Measurements from ENCODE around the gene NLGN3.

Gene NLGN3

DNA sequence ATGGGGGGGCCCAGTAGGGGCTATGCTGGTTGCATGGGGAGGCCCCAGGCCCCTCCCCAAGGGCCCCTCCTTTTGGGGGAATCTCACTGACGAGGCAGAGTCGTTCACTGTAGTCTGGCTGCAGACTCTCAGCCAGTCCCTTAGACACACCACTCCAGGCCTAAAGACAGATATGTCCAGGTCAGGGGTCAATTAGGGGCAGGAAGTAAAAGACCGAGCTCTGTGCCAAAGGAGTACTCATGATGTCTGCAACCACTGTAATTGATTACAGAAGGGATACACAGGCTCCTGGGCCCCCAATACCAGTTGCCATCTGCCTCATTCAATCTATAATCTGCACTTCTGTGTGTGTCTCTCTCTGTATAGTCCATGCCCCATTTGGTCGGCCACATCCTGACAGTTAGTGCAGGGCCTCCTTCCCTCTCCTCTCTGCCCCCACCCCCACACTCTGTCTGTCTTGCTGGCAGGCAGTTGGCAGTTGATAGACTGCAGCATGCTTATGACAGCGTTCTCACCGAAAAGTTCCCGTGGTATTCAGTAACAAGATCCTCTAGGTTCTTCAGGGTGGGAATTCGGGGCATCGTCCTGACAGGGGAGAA, 36.8 kb upstream of the NLGN3 start:
- peaks cover 26% of the 10 kb centered on the region for H3K36me3 Mint-ChIP-seq
- H3K4me3 Mint-ChIP-seq = peak overlapping the region; percentile 100
- H3K27me3 Mint-ChIP-seq = no peaks in the 10 kb centered on the region
- H3K9me3 Mint-ChIP-seq = no peaks in the 10 kb centered on the region
- peak overlapping the region; percentile 89 for H3K27ac Mint-ChIP-seq
- H3K4me1 Mint-ChIP-seq = peaks cover 56% of the 10 kb centered on the region

DNA sequence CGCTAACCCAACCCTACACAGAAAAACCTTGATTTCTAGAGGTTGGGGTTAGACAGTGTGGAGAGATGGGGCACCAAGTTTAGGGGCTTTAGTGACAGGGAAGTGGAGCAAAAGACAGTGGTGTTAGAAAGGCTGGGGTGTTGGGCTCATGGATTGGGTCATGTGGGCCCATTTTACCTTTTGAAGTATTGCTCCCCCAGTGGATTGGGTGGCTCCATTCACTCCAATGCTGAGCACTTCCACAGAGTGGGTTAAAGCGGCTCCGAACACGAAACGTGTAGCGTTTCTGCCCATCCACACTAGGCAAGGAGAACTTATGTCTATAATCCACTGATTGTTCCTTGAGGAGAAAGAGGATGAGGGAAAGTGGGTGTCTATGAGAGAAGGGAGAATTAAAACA, 35.6 kb upstream of the NLGN3 start:
- H3K36me3 Mint-ChIP-seq = peaks cover 26% of the 10 kb centered on the region

DNA sequence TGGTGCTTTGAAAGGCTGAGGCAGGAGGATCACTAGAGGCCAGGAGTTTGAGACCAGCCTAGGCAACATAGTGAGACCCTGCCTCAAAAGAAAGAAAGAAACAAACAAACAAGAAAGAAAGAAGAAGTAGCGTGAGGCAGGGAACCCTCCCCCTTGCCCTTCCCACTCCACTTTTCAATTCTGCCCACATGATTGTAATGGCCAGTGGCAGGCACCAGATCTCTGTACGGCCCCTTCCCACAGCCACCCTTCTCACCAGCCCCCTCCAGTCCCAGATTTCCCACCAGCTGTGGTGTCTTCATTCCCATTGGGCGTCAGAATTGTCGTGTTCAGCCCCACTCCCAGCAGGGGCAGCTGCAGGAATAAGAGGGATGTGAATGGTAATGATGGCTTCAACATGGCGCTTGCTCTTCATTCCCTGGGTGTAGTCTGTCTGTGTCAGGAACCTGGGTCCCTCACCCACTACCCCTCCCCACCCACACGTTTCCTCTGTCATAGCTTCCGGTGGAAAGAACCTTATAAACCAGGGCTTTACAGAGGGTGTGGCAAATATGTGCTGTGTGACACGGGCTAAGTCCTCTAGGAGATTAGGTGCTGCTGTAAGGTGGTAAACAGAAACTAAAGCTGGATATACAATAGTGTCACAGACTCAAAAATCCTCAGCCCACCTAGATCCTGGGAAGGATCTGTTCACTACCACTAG, 33.3 kb upstream of the NLGN3 start, which contains the start of gene IL2RG:
IL2RG (minus strand) TSS at position 437 of the 703 bp plus-strand sequence; CDS start at position 399, 38 bp downstream.
- Mint-ChIP-seq H3K36me3 (peaks cover 21% of the 10 kb centered on the region), H3K9me3 (no peaks in the 10 kb centered on the region), H3K4me3 (peak within 1 kb of the TSS; percentile 100), H3K27ac (peak within 1 kb of the TSS; percentile 96), H3K4me1 (peaks cover 35% of the 10 kb centered on the region), H3K27me3 (no peaks in the 10 kb centered on the region)

More for the DNA sequence above, 35.6 kb upstream of the NLGN3 start:
- peak overlapping the region; percentile 72 for H3K27ac Mint-ChIP-seq
- H3K27me3 Mint-ChIP-seq = no peaks in the 10 kb centered on the region
- H3K9me3 Mint-ChIP-seq = no peaks in the 10 kb centered on the region
- H3K4me3 Mint-ChIP-seq = peak overlapping the region; percentile 100
- H3K4me1 Mint-ChIP-seq = peaks cover 48% of the 10 kb centered on the region

DNA sequence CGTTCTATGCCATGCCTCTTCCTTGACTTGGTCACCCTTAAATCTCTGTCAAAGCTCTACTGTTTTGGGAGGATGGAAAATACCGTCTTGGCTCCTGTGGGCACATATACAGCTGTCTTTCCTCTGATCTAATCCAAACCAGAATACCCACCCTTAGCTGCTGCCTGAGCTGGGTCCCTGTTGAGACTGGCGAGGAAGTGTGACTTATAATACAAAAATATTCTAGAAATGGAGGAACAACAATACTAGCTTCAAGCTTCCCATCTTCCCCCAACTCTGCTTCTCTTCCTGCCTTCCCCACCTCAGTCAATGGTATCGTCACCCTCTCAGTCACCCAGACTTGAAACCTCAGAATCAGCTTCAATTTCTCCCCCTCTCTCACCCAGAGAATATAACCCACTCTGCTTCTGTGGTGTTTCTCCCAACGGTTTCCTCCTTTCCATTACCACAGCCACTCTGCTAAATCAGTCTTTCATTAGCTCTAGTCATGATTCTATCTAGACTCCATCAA, 32.7 kb upstream of the NLGN3 start:
- H3K27me3 Mint-ChIP-seq = no peaks in the 10 kb centered on the region
- H3K4me1 Mint-ChIP-seq = peaks cover 31% of the 10 kb centered on the region
- peaks cover 17% of the 10 kb centered on the region for H3K36me3 Mint-ChIP-seq
- no peaks in the 10 kb centered on the region for H3K9me3 Mint-ChIP-seq
- peak overlapping the region; percentile 96 for H3K27ac Mint-ChIP-seq
- peak overlapping the region; percentile 100 for H3K4me3 Mint-ChIP-seq

DNA sequence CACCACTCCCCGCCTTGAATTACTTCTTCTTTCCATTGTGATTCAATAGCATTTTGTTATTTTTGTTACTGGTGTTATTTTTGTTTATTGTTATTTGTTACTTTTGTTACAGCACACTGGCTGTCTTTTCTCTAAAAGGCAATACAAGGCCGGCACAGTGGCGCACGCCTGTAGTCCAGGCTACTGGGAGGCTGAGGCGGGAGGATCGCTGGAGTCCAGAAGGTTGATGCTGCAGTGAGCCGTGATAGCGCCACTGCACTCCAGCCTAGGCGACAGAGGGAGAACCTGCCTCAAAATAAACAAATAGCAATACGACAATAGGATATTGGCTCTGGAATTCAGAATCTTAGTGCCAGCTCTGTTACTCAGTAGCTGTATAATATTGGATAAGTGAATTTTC, 27.3 kb upstream of the NLGN3 start:
- peaks cover 39% of the 10 kb centered on the region for H3K4me1 Mint-ChIP-seq
- no peaks in the 10 kb centered on the region for H3K36me3 Mint-ChIP-seq
- peak overlapping the region; percentile 33 for H3K4me3 Mint-ChIP-seq
- peak overlapping the region; percentile 76 for H3K27ac Mint-ChIP-seq
- H3K27me3 Mint-ChIP-seq = no peaks in the 10 kb centered on the region
- no peaks in the 10 kb centered on the region for H3K9me3 Mint-ChIP-seq

DNA sequence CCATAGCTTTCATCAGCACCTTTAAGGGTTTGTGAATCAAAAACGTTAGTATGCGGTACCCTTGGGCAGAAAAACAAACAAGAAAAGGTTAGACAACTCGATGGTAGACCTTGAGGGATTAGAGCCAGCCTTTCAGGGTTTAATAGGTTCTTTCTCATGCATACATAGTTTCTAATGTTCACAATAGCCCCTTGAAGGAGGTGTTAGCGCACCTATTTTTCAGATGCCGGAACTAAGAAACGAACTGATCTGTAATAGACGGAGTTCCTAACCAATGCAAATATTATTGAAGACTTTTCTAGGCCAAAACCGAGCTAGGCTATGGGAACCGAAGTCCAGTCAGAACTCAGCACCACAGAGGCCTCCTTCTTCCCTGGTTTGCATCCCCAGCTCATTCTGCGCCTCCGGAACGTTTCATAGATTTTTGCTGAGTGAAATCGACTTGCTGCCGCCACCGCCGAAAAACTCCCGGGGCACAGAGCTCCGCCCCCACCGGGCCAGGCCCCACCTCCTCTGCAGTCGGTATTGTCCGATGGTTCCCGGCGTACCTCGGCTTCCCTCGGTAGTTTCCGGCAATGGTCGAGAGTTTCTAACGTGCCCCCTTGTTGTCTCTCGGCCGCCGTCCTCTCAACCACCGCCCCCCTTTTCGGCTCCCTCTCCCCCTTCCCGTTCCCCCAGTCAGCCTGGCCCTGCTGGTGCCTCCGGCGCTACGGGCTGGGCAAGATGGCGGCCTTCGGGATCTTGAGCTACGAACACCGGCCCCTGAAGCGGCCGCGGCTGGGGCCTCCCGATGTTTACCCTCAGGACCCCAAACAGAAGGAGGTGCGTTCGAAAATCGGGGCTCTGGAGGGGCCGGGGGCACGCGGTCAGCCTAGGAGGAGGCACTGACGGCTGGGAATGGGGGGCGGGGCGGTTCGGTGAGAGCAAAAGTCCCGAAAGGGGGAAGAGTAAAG, 26.3 kb upstream of the NLGN3 start, which contains the start of gene MED12:
MED12 (plus strand) TSS at position 565 of the 953 bp plus-strand sequence; CDS start at position 724, 159 bp downstream.
- peaks cover 3% of the 10 kb centered on the region for H3K36me3 Mint-ChIP-seq
- H3K4me3 Mint-ChIP-seq = peak within 1 kb of the TSS; percentile 87
- H3K27ac Mint-ChIP-seq = peak within 1 kb of the TSS; percentile 91
- peaks cover 41% of the 10 kb centered on the region for H3K4me1 Mint-ChIP-seq
- H3K9me3 Mint-ChIP-seq = no peaks in the 10 kb centered on the region
- no peaks in the 10 kb centered on the region for H3K27me3 Mint-ChIP-seq

DNA sequence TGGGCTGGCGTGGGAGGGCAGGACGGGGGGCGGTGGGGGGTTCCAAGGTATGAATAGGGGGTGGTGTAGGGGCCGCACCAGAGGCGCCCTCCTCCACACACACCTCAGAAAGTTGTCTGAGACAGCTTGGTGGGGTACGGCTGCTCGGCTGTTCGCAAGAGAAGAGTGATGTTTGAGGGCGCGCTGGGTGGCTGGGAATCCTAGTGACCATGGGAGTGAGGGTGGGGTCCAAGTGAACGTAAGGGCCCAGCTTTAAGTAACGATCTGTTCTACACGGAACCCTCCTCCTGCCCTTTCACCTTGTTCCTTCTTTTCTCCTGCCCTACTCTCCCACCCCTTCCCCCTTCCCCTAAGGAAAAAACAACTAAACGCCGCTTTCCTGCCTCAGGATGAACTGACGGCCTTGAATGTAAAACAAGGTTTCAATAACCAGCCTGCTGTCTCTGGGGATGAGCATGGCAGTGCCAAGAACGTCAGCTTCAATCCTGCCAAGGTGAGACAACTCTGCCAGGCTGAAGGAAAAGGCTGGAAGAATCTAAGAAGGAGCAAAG, 25.6 kb upstream of the NLGN3 start:
- peaks cover 38% of the 10 kb centered on the region for H3K4me1 Mint-ChIP-seq
- no peaks in the 10 kb centered on the region for H3K27me3 Mint-ChIP-seq
- no peaks in the 10 kb centered on the region for H3K9me3 Mint-ChIP-seq
- peak overlapping the region; percentile 30 for H3K27ac Mint-ChIP-seq
- H3K36me3 Mint-ChIP-seq = peaks cover 3% of the 10 kb centered on the region
- peak overlapping the region; percentile 87 for H3K4me3 Mint-ChIP-seq

DNA sequence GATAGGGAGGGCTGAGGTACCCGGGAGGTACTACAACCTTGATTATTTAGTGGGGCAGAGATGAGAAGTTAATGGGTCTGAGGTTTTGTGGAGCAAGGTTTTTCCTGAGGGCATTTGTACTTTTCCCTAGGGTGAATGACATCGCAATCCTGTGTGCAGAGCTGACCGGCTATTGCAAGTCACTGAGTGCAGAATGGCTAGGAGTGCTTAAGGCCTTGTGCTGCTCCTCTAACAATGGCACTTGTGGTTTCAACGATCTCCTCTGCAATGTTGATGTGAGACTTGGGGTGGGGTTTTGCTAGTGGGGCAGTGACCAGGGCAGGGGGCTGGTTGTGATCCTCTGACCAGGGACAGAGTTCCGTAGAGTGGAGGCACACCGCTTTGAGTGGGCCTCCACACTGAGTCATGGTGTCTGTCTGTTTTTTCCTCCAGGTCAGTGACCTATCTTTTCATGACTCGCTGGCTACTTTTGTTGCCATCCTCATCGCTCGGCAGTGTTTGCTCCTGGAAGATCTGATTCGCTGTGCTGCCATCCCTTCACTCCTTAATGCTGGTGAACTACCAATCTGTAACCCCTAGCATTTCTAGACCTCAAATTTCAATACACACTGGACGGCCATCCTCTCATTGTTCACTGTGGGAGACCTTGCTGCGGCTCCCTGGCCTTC, 16.3 kb upstream of the NLGN3 start:
- no peak overlapping the region for H3K4me3 Mint-ChIP-seq
- H3K9me3 Mint-ChIP-seq = no peaks in the 10 kb centered on the region
- H3K27ac Mint-ChIP-seq = peak overlapping the region; percentile 96
- no peaks in the 10 kb centered on the region for H3K27me3 Mint-ChIP-seq
- peaks cover 16% of the 10 kb centered on the region for H3K4me1 Mint-ChIP-seq
- peaks cover 10% of the 10 kb centered on the region for H3K36me3 Mint-ChIP-seq

DNA sequence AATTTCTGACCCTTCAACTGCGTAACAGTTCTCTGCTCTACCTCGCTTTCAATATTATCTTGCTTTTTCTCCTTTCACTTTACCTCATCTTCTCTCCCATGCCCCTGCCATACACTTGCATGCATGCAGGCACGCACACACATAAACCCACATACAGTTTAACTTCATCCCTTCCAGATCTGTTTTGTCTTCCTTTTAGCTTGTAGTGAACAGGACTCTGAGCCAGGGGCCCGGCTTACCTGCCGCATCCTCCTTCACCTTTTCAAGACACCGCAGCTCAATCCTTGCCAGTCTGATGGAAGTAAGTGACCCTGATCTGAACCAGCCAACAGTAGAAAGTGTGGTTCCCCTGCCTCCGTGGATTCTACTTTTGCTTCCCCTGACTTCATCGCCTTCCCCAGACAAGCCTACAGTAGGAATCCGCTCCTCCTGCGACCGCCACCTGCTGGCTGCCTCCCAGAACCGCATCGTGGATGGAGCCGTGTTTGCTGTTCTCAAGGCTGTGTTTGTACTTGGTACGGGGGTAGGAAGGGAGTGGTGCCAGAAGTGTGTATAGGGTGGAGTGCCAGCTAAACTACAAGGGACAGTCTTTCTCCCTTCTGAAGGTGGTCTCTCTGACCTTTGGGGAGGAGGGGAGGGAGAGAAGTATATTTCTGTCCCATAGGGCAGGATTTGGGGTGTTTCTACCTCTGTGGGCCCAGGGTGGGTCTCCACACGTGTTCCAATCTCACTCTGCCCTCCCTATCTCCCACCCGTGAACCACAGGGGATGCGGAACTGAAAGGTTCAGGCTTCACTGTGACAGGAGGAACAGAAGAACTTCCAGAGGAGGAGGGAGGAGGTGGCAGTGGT, 15.5 kb upstream of the NLGN3 start:
- Mint-ChIP-seq H3K4me3 (peak overlapping the region; percentile 19), H3K27ac (peak overlapping the region; percentile 96), H3K4me1 (peaks cover 16% of the 10 kb centered on the region), H3K9me3 (no peaks in the 10 kb centered on the region), H3K27me3 (no peaks in the 10 kb centered on the region), H3K36me3 (peaks cover 10% of the 10 kb centered on the region)

DNA sequence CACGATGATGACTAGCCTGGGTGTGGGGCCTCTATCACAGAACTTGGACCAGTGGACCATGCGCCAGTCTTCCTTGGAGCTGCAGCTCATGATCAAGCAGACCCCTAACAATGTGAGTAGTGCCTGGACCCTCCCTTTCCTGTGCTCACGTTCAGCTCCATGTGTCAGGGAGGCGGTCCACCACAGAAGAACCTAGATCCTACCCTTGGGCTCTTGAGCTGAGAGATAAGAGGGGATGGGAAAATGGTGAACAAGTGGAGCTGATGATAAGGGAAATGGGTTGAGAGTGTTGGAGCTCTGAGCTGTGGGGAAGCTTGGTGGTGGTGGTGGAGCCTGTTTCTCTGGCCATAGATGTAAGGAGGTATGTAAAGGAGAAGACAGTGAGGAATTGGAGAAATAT, 13.1 kb upstream of the NLGN3 start:
- H3K36me3 Mint-ChIP-seq = peaks cover 11% of the 10 kb centered on the region

DNA sequence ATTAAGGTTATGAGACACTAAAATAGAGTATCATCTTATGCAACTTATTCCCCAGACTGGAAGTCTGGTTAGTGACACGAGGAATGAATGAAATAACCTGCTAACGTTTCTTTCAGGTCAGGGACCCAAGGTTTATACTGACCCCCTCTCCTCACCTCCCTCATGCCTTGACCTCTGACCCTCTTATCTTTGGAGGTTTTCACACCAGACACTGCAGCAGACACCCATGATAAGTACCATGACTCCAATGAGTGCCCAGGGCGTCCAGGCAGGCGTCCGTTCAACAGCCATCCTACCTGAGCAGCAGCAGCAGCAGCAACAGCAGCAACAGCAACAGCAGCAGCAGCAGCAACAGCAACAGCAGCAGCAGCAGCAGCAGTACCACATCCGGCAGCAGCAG, 4.2 kb upstream of the NLGN3 start:
- peaks cover 16% of the 10 kb centered on the region for H3K4me1 Mint-ChIP-seq
- H3K27ac Mint-ChIP-seq = no peak overlapping the region

More for the DNA sequence above, 13.1 kb upstream of the NLGN3 start:
- Mint-ChIP-seq H3K4me3 (no peak overlapping the region), H3K27me3 (no peaks in the 10 kb centered on the region), H3K4me1 (peaks cover 16% of the 10 kb centered on the region), H3K27ac (no peak overlapping the region), H3K9me3 (no peaks in the 10 kb centered on the region)

DNA sequence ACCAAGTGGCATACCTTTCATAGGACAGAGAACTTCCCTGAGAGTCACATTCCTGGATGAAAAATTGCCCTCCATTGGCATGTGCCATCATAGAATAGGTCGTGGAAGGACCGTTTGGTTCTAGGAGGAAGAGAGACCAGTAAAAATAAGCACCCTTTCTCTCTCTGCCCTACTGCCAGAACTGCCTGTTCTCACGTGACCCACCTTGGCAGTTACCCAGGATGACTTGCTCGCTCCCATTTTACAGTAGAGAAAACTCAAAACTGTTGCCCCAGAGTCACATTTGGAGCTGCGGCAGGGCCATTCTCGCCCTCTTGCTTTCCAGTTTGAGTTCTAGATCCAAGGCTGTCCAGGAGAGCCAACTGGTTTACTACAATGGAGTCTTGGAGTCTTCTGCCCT, 1.1 kb upstream of the NLGN3 start:
- no peak overlapping the region for H3K27ac Mint-ChIP-seq
- peaks cover 22% of the 10 kb centered on the region for H3K4me1 Mint-ChIP-seq
- H3K36me3 Mint-ChIP-seq = peaks cover 3% of the 10 kb centered on the region
- H3K4me3 Mint-ChIP-seq = no peak overlapping the region
- no peaks in the 10 kb centered on the region for H3K9me3 Mint-ChIP-seq
- H3K27me3 Mint-ChIP-seq = no peaks in the 10 kb centered on the region

More for the DNA sequence above, 4.2 kb upstream of the NLGN3 start:
- Mint-ChIP-seq H3K27me3 (no peaks in the 10 kb centered on the region), H3K9me3 (no peaks in the 10 kb centered on the region), H3K36me3 (peaks cover 5% of the 10 kb centered on the region), H3K4me3 (no peak overlapping the region)

DNA sequence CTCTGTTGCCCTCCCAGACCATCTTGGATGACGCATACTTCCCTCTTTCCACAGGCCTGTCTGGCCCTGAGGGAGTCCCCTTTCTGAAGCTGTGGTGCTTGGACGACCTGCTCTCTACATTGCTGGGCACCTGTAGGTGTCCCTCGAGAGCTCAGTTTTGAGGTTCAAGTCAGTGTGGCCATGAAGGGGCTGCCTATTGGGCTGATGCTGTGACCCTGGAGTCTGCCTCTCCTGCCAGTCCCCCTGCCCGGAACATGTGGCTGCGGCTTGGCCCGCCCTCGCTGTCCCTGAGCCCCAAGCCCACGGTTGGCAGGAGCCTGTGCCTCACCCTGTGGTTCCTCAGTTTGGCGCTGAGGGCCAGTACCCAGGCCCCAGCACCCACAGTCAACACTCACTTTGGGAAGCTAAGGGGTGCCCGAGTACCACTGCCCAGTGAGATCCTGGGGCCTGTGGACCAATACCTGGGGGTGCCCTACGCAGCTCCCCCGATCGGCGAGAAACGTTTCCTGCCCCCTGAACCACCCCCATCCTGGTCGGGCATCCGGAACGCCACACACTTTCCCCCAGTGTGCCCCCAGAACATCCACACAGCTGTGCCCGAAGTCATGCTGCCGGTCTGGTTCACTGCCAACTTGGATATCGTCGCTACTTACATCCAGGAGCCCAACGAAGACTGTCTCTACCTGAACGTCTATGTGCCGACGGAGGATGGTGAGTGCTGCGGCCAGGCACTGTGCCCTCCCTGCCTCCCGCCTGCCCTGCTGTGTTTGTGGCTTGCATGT, 3.0 kb downstream of the NLGN3 start:
- no peaks in the 10 kb centered on the region for H3K36me3 Mint-ChIP-seq
- peaks cover 12% of the 10 kb centered on the region for H3K4me1 Mint-ChIP-seq
- no peaks in the 10 kb centered on the region for H3K9me3 Mint-ChIP-seq
- H3K4me3 Mint-ChIP-seq = no peak overlapping the region
- no peaks in the 10 kb centered on the region for H3K27me3 Mint-ChIP-seq
- H3K27ac Mint-ChIP-seq = no peak overlapping the region
